Breast epithelium (tissue), 4 donors: Measurements from ENCODE around the gene ADCY4. TPM values are rescaled to one million over a fixed set of nuclear protein-coding genes. Genes with fewer than 3 reads are reported as not detected.
"Not testable (repeated sequence)": the region's sequence is repeated elsewhere in the genome, so short reads cannot be mapped to it uniquely, and the experiment has no call there.

Experiments used
- DNase-seq, 2 donors: peaks; one replicate each; pipeline ENCODE4 v3.0.0-alpha.2; 2019; ENCODE audit warnings: low spot score in 2 of 2
- H3K27ac ChIP-seq, 2 donors: fragments of 200-600 bp; sonication (generic) in 1 of 2; one replicate each; pipeline ENCODE4 v1.5.1; 2016 to 2019; ENCODE audit warnings: mild to moderate bottlenecking in 1 of 2
- H3K27me3 ChIP-seq, 2 donors: fragments of 200-600 bp; sonication (generic) in 1 of 2; one replicate each; pipeline versions ENCODE4 v1.5.1 to v1.6.0; 2017 to 2019; ENCODE audit warnings: control low read depth in 1 of 2, mild to moderate bottlenecking in 1 of 2
- H3K36me3 ChIP-seq: fragments of 200-600 bp; one replicate; pipeline ENCODE4 v1.5.1; 2019
- H3K4me1 ChIP-seq, 2 donors: fragments of 200-600 bp; sonication (generic); one replicate each; pipeline ENCODE4 v1.5.1; 2016 to 2019; ENCODE audit warnings: control low read depth in 1 of 2
- H3K4me3 ChIP-seq, 3 donors: fragments of 200-600 bp; sonication (generic); 1 replicate in 2 of 3; 2 replicates in 1 of 3; pipeline ENCODE4 v1.5.1; 2016 to 2019; ENCODE audit warnings: mild to moderate bottlenecking in 3 of 3, moderate library complexity in 2 of 3
- H3K9me3 ChIP-seq, 2 donors: fragments of 200-600 bp; sonication (generic) in 1 of 2; one replicate each; pipeline ENCODE4 v1.5.1; 2016 to 2019; ENCODE audit warnings: control low read depth in 1 of 2
- POLR2A ChIP-seq: fragments of 450-650 bp; IDR thresholded peaks from one replicate; pipeline ENCODE4 v1.6.1; 2016; ENCODE audit warnings: antibody characterized with exemption, mild to moderate bottlenecking, moderate library complexity
- POLR2AphosphoS5 ChIP-seq, 3 donors: sonication (generic); formaldehyde crosslinking; IDR thresholded peaks; one replicate each; pipeline ENCODE4 v1.6.1; 2017; ENCODE audit warnings: antibody characterized with exemption in 3 of 3
- intact Hi-C: fragments of 100-400 bp; cut with DNase I; formaldehyde crosslinking; loops from one replicate; pipeline ENCODE4 v1.15.1; 2023; ENCODE audit warnings: low total_unique reads
- total RNA-seq, 3 donors: library from RNA; depleted of rRNA; stranded (reverse); fragments of >200 nt; gene quantifications; one replicate each; pipeline ENCODE4 v1.1.0, GENCODE V29; 2016
- TF ChIP-seq, protein P1 (sequence below), 3 donors: fragments of 450-650 bp; IDR thresholded peaks; one replicate each; pipeline ENCODE4 v1.5.1; 2016 to 2017; ENCODE audit warnings: antibody characterized with exemption in 3 of 3, mild to moderate bottlenecking in 3 of 3, moderate library complexity in 3 of 3

Gene ADCY4
- total RNA-seq, 3 donors from 2014 or later = 13.8 to 60.6 (median 27.7) TPM

DNA sequence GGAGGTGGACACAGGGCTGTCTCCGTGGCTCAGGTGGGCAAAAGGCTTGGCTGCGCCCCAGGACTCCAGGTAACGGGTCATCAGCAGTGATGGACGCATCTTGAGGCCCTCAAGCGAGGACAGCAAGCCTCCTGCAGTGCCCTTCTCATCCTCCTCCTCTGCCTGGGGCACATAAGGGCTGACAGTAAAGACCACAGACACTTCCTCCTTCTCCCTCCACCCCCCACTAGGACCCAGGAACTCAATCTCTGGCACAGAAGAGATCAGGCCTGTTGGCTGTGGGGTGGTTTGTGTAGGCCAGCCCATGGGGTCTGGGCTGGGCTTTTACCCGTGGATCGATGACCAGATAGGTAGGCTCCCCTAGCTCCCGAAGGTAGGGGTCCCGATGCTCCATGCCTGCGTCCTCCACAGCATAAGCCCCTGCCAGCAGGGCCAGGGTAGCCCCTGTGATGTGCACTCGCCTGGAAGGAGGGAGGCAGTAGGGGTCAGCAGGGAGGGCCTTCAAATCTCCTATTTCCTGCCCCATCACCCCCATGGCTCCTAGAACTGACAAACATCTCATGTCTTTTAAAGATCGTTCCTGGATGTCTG is 5.7 kb downstream of the ADCY4 start:
- Histone ChIP-seq H3K9me3 (no peaks in the 10 kb centered on the region), H3K4me1 (peaks cover 4 to 5% of the 10 kb centered on the region in 2 donors), H3K27me3 (no peaks in the 10 kb centered on the region), H3K36me3 (no peaks in the 10 kb centered on the region), H3K4me3 (no peak overlapping the region), H3K27ac (peak overlapping the region in 1 of 2 donors; percentile 8)
- TF ChIP-seq POLR2A = no peak
- TF ChIP-seq POLR2AphosphoS5 (IDR thresholded peaks at IDR 0.05) = no peak
- TF ChIP-seq, protein P1, sequence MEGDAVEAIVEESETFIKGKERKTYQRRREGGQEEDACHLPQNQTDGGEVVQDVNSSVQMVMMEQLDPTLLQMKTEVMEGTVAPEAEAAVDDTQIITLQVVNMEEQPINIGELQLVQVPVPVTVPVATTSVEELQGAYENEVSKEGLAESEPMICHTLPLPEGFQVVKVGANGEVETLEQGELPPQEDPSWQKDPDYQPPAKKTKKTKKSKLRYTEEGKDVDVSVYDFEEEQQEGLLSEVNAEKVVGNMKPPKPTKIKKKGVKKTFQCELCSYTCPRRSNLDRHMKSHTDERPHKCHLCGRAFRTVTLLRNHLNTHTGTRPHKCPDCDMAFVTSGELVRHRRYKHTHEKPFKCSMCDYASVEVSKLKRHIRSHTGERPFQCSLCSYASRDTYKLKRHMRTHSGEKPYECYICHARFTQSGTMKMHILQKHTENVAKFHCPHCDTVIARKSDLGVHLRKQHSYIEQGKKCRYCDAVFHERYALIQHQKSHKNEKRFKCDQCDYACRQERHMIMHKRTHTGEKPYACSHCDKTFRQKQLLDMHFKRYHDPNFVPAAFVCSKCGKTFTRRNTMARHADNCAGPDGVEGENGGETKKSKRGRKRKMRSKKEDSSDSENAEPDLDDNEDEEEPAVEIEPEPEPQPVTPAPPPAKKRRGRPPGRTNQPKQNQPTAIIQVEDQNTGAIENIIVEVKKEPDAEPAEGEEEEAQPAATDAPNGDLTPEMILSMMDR (IDR thresholded peaks at IDR 0.05) = no peak
- intact Hi-C loops = no loop called here
- DNase-seq = no peak

- TF ChIP-seq, protein P1 (IDR thresholded peaks at IDR 0.05) = peak in 2 of 3 donors; percentile 60 to 62
- H3K36me3 ChIP-seq, intact Hi-C loops, H3K4me3 ChIP-seq, H3K27ac ChIP-seq, H3K27me3 ChIP-seq, H3K4me1 ChIP-seq, H3K9me3 ChIP-seq: not testable (repeated sequence)
- DNase-seq = peak in 1 of 2 donors; percentile 47
Observed at GRCh38 chr14:24327914-24328313, 7.0 kb downstream of the ADCY4 start.

GRCh38 chr14:24327303-24327702 is 7.6 kb downstream of the ADCY4 start:
- Histone ChIP-seq H3K36me3 (no peaks in the 10 kb centered on the region), H3K27me3 (no peaks in the 10 kb centered on the region), H3K4me3 (no peak overlapping the region), H3K9me3 (no peaks in the 10 kb centered on the region), H3K27ac (no peak overlapping the region), H3K4me1 (peaks cover 0 to under 1% of the 10 kb centered on the region in 2 donors)
- intact Hi-C loops = no loop called here
- no peak for DNase-seq
- TF ChIP-seq, protein P1 (IDR thresholded peaks at IDR 0.05) = no peak
- TF ChIP-seq POLR2A (no peak), POLR2AphosphoS5 (IDR thresholded peaks at IDR 0.05) (no peak)

GRCh38 chr14:24325963-24326362 is 8.9 kb downstream of the ADCY4 start:
- DNase-seq = no peak
- Histone ChIP-seq H3K27ac (no peak overlapping the region), H3K9me3 (no peaks in the 10 kb centered on the region), H3K27me3 (no peaks in the 10 kb centered on the region), H3K4me1 (no peaks in the 10 kb centered on the region), H3K4me3 (no peak overlapping the region), H3K36me3 (no peaks in the 10 kb centered on the region)
- intact Hi-C loops = no loop called here
- TF ChIP-seq POLR2AphosphoS5 (IDR thresholded peaks at IDR 0.05) (no peak), POLR2A (no peak)
- TF ChIP-seq, protein P1 (IDR thresholded peaks at IDR 0.05) = no peak

GRCh38 chr14:24325041-24325530 is 9.8 kb downstream of the ADCY4 start:
- Histone ChIP-seq H3K9me3 (no peaks in the 10 kb centered on the region), H3K4me1 (no peaks in the 10 kb centered on the region), H3K4me3 (no peak overlapping the region), H3K27me3 (no peaks in the 10 kb centered on the region), H3K27ac (no peak overlapping the region), H3K36me3 (no peaks in the 10 kb centered on the region)
- TF ChIP-seq, protein P1 (IDR thresholded peaks at IDR 0.05) = no peak
- TF ChIP-seq POLR2A = no peak
- TF ChIP-seq POLR2AphosphoS5 (IDR thresholded peaks at IDR 0.05) = no peak
- intact Hi-C loops = no loop called here
- DNase-seq = no peak
